GM18502 (cell line): ENCODE data around the gene RCHY1.
"Not testable (repeated sequence)": the region's sequence is repeated elsewhere in the genome, so short reads cannot be mapped to it uniquely, and the experiment has no call there.

Experiments
- ATAC-seq: cut with Tn5 transposase; IDR thresholded peaks from one replicate; pipeline ENCODE4 v1.9.1; 2021; ENCODE audit warnings: mild to moderate bottlenecking; ENCODE audit not compliant: unreplicated experiment, poor library complexity

The RCHY1 gene

DNA sequence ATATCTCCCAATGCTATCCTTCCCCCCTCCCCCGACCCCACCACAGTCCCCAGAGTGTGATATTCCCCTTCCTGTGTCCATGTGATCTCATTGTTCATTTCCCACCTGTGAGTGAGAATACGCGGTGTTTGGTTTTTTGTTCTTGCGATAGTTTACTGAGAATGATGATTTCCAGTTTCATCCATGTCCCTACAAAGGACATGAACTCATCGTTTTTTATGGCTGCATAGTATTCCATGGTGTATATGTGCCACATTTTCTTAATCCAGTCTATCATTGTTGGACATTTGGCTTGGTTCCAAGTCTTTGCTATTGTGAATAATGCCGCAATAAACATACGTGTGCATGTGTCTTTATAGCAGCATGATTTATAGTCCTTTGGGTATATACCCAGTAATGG, 5.2 kb upstream of the RCHY1 start:
- not testable (repeated sequence) for ATAC-seq

DNA sequence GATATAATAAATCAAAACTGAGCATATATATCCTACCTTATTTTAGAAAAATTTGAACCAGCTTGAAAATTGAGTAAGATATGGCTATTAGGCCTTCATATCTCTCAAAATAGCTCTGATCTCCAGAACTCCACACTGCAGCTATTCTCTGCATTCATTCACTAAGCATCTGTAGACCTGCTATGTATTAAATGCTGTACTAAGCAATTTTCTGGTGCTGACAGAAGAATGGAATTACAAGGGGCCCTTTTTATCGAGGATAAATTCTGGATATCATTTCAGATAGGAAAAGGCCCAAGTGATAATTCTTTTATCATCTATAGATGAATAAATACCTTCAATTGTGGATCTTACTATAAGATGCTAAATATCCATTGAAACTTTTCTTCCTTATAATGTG, 1.9 kb upstream of the RCHY1 start:
- ATAC-seq = no peak

DNA sequence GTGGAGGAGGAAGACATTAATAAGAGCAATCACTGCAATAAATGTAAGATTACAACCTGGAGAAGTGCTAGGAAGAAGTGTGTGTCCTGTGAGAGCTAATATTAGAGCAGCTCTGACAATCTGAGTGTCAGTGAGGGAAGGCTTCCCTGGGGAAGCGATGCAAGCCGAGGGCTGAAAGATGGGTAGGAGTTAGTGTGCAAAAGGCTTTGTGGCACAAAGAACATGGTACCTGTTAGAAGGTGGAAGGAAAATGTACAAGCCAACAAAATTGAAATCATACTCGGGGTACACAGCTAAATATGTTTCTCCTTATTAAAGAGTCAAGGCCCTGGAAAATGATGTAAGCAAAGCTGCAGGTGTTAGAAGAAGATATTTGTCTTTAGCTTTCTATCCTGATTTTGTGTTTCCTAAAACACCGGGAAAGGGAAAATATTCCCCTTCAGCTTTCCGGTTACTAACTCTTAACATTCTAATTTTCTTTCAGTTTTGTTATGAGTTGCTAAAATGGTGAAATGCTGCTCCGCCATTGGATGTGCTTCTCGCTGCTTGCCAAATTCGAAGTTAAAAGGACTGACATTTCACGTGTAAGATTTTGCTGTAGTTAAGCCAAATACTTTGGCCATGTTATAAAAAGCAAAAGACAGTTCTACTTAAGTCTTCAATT, 878 bp upstream of the RCHY1 start:
- ATAC-seq = peak; percentile 4

DNA sequence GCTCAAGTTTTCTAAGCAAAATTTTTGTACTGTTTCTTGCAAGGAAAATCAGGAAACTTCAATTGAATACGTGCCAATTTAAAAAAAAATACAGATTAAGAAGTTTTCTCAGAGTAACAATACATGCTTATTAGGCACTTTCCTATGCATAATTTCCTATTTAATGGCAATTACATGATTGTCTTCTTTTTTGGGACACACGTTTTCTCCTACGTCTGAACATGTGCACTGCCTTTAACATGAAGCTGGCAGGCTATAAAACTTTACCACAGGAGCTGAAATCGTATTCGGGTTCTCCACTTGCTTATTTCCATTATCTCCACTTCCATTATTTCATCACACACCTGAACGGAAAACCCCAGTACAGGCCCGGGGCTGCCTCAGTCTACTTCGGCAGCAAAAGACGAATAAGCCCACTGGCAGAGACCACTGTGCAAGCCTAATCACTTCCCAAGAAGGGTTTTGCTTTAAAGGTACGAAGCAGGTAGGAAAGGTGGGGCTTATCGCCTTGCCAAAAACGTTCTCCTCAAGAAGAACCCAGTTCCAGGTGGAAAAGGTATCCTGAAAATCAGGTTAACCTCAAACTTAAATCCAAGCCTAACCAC, 575 bp downstream of the RCHY1 start:
- ATAC-seq = no peak

DNA sequence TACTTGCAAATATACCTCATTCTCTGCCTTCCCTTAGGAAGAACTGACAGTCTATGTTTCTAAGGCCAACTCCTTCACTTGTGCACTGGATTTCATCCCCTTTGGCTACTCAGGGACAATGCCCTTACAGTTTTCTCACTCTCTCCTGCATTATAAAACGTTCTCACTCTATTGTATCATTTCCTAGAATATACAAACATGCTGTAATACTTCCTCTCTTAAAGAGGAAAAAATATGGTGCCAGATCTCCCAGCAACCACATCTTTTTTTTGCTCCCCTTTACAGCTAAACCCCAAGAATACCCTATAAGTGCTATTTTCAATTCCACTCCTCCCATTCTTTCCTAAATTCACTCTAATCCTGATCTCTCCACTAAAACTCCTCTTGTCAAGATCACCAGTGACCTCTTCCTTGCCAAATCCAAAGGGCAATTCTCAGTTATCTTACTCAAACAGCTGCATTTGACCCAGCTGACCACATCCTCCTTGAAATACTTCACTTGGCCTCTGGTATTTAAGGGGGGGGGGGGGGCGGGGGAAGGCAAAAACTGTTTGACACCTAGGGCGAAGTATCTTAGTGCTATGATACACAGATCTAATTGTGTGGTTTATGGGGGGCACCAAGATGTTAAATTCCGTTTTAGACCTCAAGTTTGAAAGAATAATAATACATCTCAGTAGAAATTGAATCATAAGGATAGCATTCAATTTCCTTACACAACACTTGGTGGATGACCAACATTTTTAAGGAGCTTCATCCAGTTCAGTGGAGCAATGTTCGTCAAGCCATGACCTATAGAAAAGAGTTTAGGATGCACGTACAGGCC, 1.6 kb downstream of the RCHY1 start:
- ATAC-seq = no peak

GRCh38 chr4:75511841-75512240, 2.4 kb downstream of the RCHY1 start:
- ATAC-seq = no peak

DNA sequence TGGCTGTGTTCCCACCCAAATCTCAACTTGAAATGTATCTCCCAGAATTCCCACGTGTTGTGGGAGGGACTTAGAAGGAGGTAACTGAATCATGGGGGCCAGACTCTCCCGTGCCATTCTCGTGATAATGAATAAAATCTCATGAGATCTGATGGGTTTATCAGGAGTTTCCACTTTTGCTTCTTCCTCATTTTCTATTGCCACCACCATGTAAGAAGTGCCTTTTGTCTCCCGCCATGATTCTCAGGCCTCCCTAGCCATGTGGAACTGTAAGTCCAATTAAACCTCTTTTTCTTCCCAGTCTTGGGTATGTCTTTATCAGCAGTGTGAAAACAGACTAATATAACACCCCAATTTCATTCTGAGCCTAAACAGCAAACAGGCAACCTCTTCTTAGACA, 4.6 kb downstream of the RCHY1 start:
- ATAC-seq = not testable (repeated sequence)

DNA sequence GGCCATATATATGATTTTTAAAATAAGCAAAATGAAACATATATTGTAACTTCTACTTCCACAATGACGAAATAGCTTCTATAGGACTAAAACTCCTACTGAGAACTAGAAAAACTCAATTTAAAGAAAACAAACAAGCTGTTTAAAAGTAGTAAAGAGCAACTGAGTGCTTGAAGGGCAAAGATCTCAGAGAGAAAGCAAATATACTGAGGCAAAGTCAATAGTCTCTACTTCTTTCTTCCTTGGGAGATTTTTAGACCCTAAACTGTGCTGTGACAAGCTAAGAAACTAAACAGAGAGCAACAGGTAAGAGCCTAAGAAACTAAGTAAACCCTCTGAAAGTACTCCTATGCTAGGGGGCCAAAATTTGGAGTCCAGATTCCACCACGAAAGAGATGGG, 8.6 kb downstream of the RCHY1 start:
- no peak for ATAC-seq

GRCh38 chr4:75502671-75503070, 11.5 kb downstream of the RCHY1 start:
- ATAC-seq = no peak

GRCh38 chr4:75499900-75500299, 14.3 kb downstream of the RCHY1 start:
- no peak for ATAC-seq

GRCh38 chr4:75498041-75498440, 16.2 kb downstream of the RCHY1 start:
- ATAC-seq = no peak

GRCh38 chr4:75497133-75497532, 17.1 kb downstream of the RCHY1 start:
- ATAC-seq = no peak

- no peak for ATAC-seq
These were observed 17.8 kb downstream of the RCHY1 start for GRCh38 chr4:75496406-75496805.

DNA sequence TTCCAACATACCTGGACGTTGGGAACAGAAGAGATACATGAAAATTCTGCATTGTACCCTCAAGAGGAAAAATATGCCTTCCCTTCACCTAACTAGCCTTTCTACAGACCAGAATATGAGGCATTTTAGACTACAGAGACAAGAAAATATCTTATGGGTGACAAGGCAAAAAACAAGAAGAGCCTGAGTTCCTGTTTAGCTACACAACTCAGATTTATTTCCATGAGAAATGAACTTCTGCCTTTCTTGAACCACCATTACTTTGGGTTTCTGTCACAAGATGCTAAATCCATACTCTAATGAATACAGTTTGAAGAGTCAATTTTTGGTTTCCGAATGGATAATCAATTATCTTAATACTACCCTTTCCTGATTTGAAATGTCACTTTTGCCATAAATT, 18.7 kb downstream of the RCHY1 start:
- no peak for ATAC-seq

DNA sequence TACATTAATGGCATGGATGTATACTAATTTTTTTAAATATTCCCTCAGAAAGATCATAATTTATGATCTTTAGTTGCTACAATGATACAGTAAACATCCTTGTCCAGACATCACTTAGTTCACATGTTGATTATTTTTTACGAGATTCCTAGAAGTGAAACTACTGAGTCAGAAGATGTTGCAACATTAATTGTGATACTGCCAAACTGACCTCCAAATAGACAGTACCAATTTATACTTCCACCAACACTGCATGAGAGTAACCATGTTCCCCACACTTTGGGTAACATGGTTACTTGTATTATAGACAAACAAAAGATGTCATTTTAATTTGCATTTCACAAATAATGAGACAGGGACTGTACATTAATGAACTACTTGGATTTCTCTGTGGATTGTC, 19.6 kb downstream of the RCHY1 start:
- ATAC-seq = no peak

GRCh38 chr4:75490155-75490554, 24.0 kb downstream of the RCHY1 start:
- no peak for ATAC-seq

DNA sequence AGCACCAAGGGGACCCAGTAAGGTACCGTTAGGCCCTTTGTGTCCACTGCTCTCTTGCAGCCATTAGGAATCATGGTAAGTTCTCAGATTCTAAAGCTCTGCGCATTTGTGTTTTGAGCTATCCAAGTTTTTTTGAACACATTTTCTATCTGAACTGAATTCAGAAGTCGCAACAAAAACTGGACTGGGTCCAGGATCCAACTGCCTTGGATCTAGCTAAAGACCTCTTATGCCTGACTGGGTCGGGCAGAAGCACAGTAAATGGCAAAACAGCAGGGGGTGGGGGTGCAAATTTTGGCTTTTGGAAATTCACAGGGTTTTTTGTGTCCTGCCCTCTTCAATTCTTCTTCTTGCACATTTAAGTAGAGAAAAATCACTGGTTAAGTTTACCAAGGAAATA, 30.0 kb downstream of the RCHY1 start:
- no peak for ATAC-seq

GRCh38 chr4:75477201-75477600, 37.0 kb downstream of the RCHY1 start:
- no peak for ATAC-seq

DNA sequence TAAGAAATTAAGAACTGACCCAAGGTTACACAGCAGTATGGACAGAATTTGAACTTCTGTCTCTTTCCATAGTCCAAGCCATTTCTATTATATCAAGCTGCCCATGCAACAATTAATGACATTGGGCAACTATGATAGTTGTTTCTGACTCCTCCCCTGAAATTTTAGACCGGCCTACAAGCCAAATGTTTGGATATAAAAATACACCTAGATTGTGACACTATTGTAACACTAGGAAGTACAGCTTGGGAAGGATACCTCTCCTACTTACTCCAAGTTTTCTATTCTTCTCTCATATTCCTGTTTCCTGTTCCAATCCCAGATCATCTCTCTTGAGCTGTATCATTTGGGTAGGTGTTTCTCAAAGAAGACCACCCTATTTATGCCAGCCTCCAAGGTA, 43.5 kb downstream of the RCHY1 start:
- no peak for ATAC-seq

- ATAC-seq = no peak
These were observed 44.3 kb downstream of the RCHY1 start for GRCh38 chr4:75469896-75470295.

GRCh38 chr4:75457365-75457764, 56.8 kb downstream of the RCHY1 start:
- ATAC-seq = no peak

GRCh38 chr4:75434105-75434504, 80.1 kb downstream of the RCHY1 start:
- ATAC-seq = no peak
